Liver (tissue), 9 donors: Measurements from ENCODE around the gene TBC1D1. TPM values are rescaled to one million over a fixed set of nuclear protein-coding genes. Genes with fewer than 3 reads are reported as not detected.

Experiments used
- DNase-seq: peaks from one replicate; pipeline ENCODE4 v3.0.0-alpha.2; 2017; ENCODE audit warnings: low spot score
- H3K27ac ChIP-seq, 2 donors: one replicate each; pipeline ENCODE4 v1.7.0; 2013; ENCODE audit warnings: inconsistent platforms in 2 of 2, low read length in 2 of 2, control low read depth in 1 of 2, low read depth in 1 of 2, mild to moderate bottlenecking in 1 of 2
- H3K27me3 ChIP-seq, 4 donors: one replicate each; pipeline versions ENCODE4 v1.6.1 to v1.7.0; 2013; ENCODE audit warnings: low read length in 3 of 4, inconsistent platforms in 1 of 4, mild to moderate bottlenecking in 1 of 4, moderate library complexity in 1 of 4; ENCODE audit not compliant: control insufficient read depth in 4 of 4, insufficient read depth in 4 of 4
- H3K36me3 ChIP-seq, 4 donors: one replicate each; pipeline versions ENCODE4 v1.6.1 to v1.7.0; 2013; ENCODE audit warnings: low read length in 3 of 4, mild to moderate bottlenecking in 3 of 4, low read depth in 1 of 4, moderate library complexity in 1 of 4; ENCODE audit not compliant: control insufficient read depth in 4 of 4, insufficient read depth in 3 of 4
- H3K4me1 ChIP-seq, 4 donors: one replicate each; pipeline versions ENCODE4 v1.6.1 to v1.7.0; 2013; ENCODE audit warnings: low read length in 3 of 4, mild to moderate bottlenecking in 3 of 4, moderate library complexity in 1 of 4; ENCODE audit not compliant: control insufficient read depth in 4 of 4, insufficient read depth in 4 of 4
- H3K4me3 ChIP-seq, 3 donors: one replicate each; pipeline versions ENCODE4 v1.6.1 to v1.7.0; 2013; ENCODE audit warnings: low read length in 3 of 3, control low read depth in 1 of 3, low read depth in 1 of 3, mild to moderate bottlenecking in 1 of 3
- H3K9ac ChIP-seq, 2 donors: one replicate each; pipeline ENCODE4 v1.7.0; 2013; ENCODE audit warnings: low read length in 2 of 2, mild to moderate bottlenecking in 2 of 2, moderate library complexity in 2 of 2, control low read depth in 1 of 2, low read depth in 1 of 2
- H3K9me3 ChIP-seq, 4 donors: one replicate each; pipeline versions ENCODE4 v1.6.1 to v1.7.0; 2013; ENCODE audit warnings: low read length in 3 of 4; ENCODE audit not compliant: control insufficient read depth in 4 of 4
- ATF3 ChIP-seq: IDR thresholded peaks from 2 replicates; pipeline ENCODE4 v1.6.1; 2016; ENCODE audit warnings: antibody characterized with exemption
- CTCF ChIP-seq: fragments of 150-350 bp; IDR thresholded peaks from 2 replicates; pipeline ENCODE4 v1.5.1; 2017; ENCODE audit warnings: improper control_type of control experiment, low read depth, low read length; ENCODE audit not compliant: missing input control
- EGR1 ChIP-seq, 2 donors: IDR thresholded peaks; 2 replicates each; pipeline ENCODE4 v1.6.1; 2016 to 2018; ENCODE audit warnings: antibody characterized with exemption in 2 of 2, low read depth in 2 of 2
- FOXA1 ChIP-seq: IDR thresholded peaks from 2 replicates; pipeline ENCODE4 v1.6.1; 2016; ENCODE audit warnings: antibody characterized with exemption
- FOXA2 ChIP-seq: IDR thresholded peaks from 2 replicates; pipeline ENCODE4 v1.6.1; 2016; ENCODE audit warnings: antibody characterized with exemption
- GABPA ChIP-seq, 2 donors: IDR thresholded peaks in 1 of 2; conservative IDR thresholded peaks in 1 of 2; 2 replicates each; pipeline ENCODE4 v1.6.1; 2016; ENCODE audit warnings: antibody characterized with exemption in 2 of 2, mild to moderate bottlenecking in 1 of 2, moderate library complexity in 1 of 2
- HNF4A ChIP-seq, 2 donors: conservative IDR thresholded peaks; 2 replicates each; pipeline ENCODE4 v1.6.1; 2016; ENCODE audit warnings: antibody characterized with exemption in 2 of 2, mild to moderate bottlenecking in 2 of 2
- HNF4G ChIP-seq: IDR thresholded peaks from 2 replicates; pipeline ENCODE4 v1.6.1; 2016; ENCODE audit warnings: antibody characterized with exemption
- JUND ChIP-seq, 2 donors: IDR thresholded peaks; 2 replicates each; pipeline ENCODE4 v1.6.1; 2016; ENCODE audit warnings: antibody characterized with exemption in 2 of 2
- MAX ChIP-seq: IDR thresholded peaks from 2 replicates; pipeline ENCODE4 v1.6.1; 2016; ENCODE audit warnings: antibody characterized with exemption
- NR2F2 ChIP-seq: IDR thresholded peaks from 2 replicates; pipeline ENCODE4 v1.6.1; 2016; ENCODE audit warnings: antibody characterized with exemption
- RAD21 ChIP-seq, 2 donors: IDR thresholded peaks; 2 replicates each; pipeline ENCODE4 v1.6.1; 2016; ENCODE audit warnings: antibody characterized with exemption in 2 of 2, mild to moderate bottlenecking in 2 of 2
- REST ChIP-seq: IDR thresholded peaks from 2 replicates; pipeline ENCODE4 v1.6.1; 2016; ENCODE audit warnings: antibody characterized with exemption, mild to moderate bottlenecking
- RXRA ChIP-seq, 2 donors: IDR thresholded peaks; 2 replicates each; pipeline ENCODE4 v1.6.1; 2017 to 2018; ENCODE audit warnings: antibody characterized with exemption in 2 of 2, mild to moderate bottlenecking in 1 of 2
- SP1 ChIP-seq: IDR thresholded peaks from 2 replicates; pipeline ENCODE4 v1.6.1; 2018; ENCODE audit warnings: antibody characterized with exemption, mild to moderate bottlenecking
- TAF1 ChIP-seq: conservative IDR thresholded peaks from 2 replicates; pipeline ENCODE4 v1.6.1; 2016; ENCODE audit warnings: antibody characterized with exemption, mild to moderate bottlenecking
- ZBTB33 ChIP-seq: IDR thresholded peaks from 2 replicates; pipeline ENCODE4 v1.6.1; 2016; ENCODE audit warnings: antibody characterized with exemption
- WGBS: extraction: QIAGEN DNeasy Blood & Tissue Kit; methylation state at CpG from one replicate; pipeline ENCODE4 v1.1.7; 2013; 5-methylcytosine and 5-hydroxymethylcytosine counted together
- polyA plus RNA-seq, 2 donors: library from polyadenylated mRNA; stranded (reverse) in 1 of 2; unstranded in 1 of 2; fragments of 200-250 nt in 1 of 2; fragments of >200 nt in 1 of 2; fragmentation: Nextera tagmentation in 1 of 2; extraction: Ambion mirVana in 1 of 2; gene quantifications; one replicate each; pipeline versions ENCODE4 v1.2.1 to v1.2.3, GENCODE V29; 2013 to 2015
- total RNA-seq, 2 donors: library from RNA; depleted of rRNA; stranded (reverse); fragments of >200 nt; gene quantifications; one replicate each; pipeline ENCODE4 v1.2.3, GENCODE V29; 2014
- donor health status: healthy.
- donor health status: healthy.
- donor health status: healthy.
- donor health status: healthy.
- donor health status: healthy.

The TBC1D1 gene
- total and polyA plus RNA-seq, 4 donors = 15.6 to 41.4 (median 20.9) TPM

GRCh38 chr4:38154252-38154651 lies 263.4 kb downstream of the TBC1D1 start:
- DNase-seq = no peak
- H3K9ac ChIP-seq = no peak overlapping the region
- 64% methylated on average over 5 of the region's 5 CpGs for WGBS
- H3K9me3 ChIP-seq = no peaks in the 10 kb centered on the region
- H3K27ac ChIP-seq = no peak overlapping the region
- H3K4me1 ChIP-seq = peaks cover 0 to 8% (median 0%) of the 10 kb centered on the region in 4 donors
- TF ChIP-seq TAF1 (no peak), FOXA1 (no peak), MAX (no peak), REST (no peak), ZBTB33 (no peak), NR2F2 (no peak), FOXA2 (no peak), JUND (IDR thresholded peaks at IDR 0.05) (no peak), HNF4G (no peak), HNF4A (conservative IDR thresholded peaks at IDR 0.05) (no peak), CTCF (no peak), SP1 (no peak), RXRA (IDR thresholded peaks at IDR 0.05) (no peak), RAD21 (IDR thresholded peaks at IDR 0.05) (no peak), ATF3 (no peak), GABPA (IDR thresholded peaks at IDR 0.05 in 1 of 2, conservative IDR thresholded peaks at IDR 0.05 in 1 of 2) (no peak), EGR1 (IDR thresholded peaks at IDR 0.05; ENCODE audit: low read depth in 2 of 2) (no peak)
- no peaks in the 10 kb centered on the region for H3K36me3 ChIP-seq
- H3K27me3 ChIP-seq = no peaks in the 10 kb centered on the region
- H3K4me3 ChIP-seq = no peak overlapping the region
